Stimulated activated CD8-positive, alpha-beta memory T cell treated with anti-CD3 and anti-CD28 coated beads, Interleukin-4, amount 100 ng/mL, for 24 hours (primary cell): Measurements from ENCODE around the gene MMP23B.
"Not testable (repeated sequence)": the region's sequence is repeated elsewhere in the genome, so short reads cannot be mapped to it uniquely, and the experiment has no call there.

Experiments
- DNase-seq: peaks from one replicate; pipeline ENCODE4 v3.0.0-alpha.2; 2020; ENCODE audit warnings: low read depth

MMP23B gene

GRCh38 chr1:1630965-1631781 lies 800 bp upstream of the MMP23B start:
- no peak for DNase-seq

- not testable (repeated sequence) for DNase-seq
These were observed 1.4 kb downstream of the MMP23B start for GRCh38 chr1:1633409-1633808.

- DNase-seq, result not testable (repeated sequence)
These were observed 2.6 kb downstream of the MMP23B start for GRCh38 chr1:1634613-1635012.

GRCh38 chr1:1636621-1637478 lies 4.9 kb downstream of the MMP23B start:
- DNase-seq, result not testable (repeated sequence)

GRCh38 chr1:1637479-1637875 lies 5.5 kb downstream of the MMP23B start:
- not testable (repeated sequence) for DNase-seq

- not testable (repeated sequence) for DNase-seq
These were observed 6.6 kb downstream of the MMP23B start for GRCh38 chr1:1638528-1638927.

- DNase-seq, result not testable (repeated sequence)
These were observed 7.4 kb downstream of the MMP23B start for GRCh38 chr1:1639368-1639767.

- DNase-seq, result not testable (repeated sequence)
These were observed 8.1 kb downstream of the MMP23B start for GRCh38 chr1:1640081-1640480.

- DNase-seq, result not testable (repeated sequence)
These were observed 8.9 kb downstream of the MMP23B start for GRCh38 chr1:1640711-1641461.

- not testable (repeated sequence) for DNase-seq
These were observed 14.4 kb downstream of the MMP23B start for GRCh38 chr1:1646326-1646725.

- not testable (repeated sequence) for DNase-seq
These were observed 15.7 kb downstream of the MMP23B start for GRCh38 chr1:1647567-1648241.

GRCh38 chr1:1648265-1648664 lies 16.3 kb downstream of the MMP23B start:
- DNase-seq, result not testable (repeated sequence)

- peak; percentile 91 for DNase-seq
These were observed 26.9 kb downstream of the MMP23B start, which contains the start of gene CDK11B for GRCh38 chr1:1658583-1659549. Gene CDK11B (minus strand): TSS chr1:1659004. CDS start chr1:1657485, 1,519 bp downstream.

- DNase-seq, result not testable (repeated sequence)
These were observed 30.4 kb downstream of the MMP23B start for GRCh38 chr1:1662392-1662791.

GRCh38 chr1:1662830-1663560 lies 31.0 kb downstream of the MMP23B start:
- not testable (repeated sequence) for DNase-seq

GRCh38 chr1:1664318-1664717 lies 32.3 kb downstream of the MMP23B start:
- DNase-seq, result not testable (repeated sequence)

- DNase-seq, result no peak
These were observed 33.2 kb downstream of the MMP23B start for GRCh38 chr1:1664941-1665814.

GRCh38 chr1:1665815-1666251 lies 33.9 kb downstream of the MMP23B start:
- no peak for DNase-seq
